ENCODE results near the gene KIF1A.

KIF1A gene

GRCh38 chr2:240777456-240778212, 42.4 kb downstream of the KIF1A start:
- FAIRE-seq, result no peak
- DNase-seq (ENCODE audit: extremely low spot score, insufficient read length, low read depth), result no peak

GRCh38 chr2:240775905-240776304, 44.1 kb downstream of the KIF1A start:
- FAIRE-seq, result no peak
- DNase-seq (ENCODE audit: extremely low spot score, insufficient read length, low read depth), result no peak

- no peak for FAIRE-seq
- no peak for DNase-seq (ENCODE audit: extremely low spot score, insufficient read length, low read depth)
Measured at GRCh38 chr2:240774856-240775255, 45.2 kb downstream of the KIF1A start.

- FAIRE-seq (no peak), DNase-seq (ENCODE audit: extremely low spot score, insufficient read length, low read depth) (no peak)
Measured at GRCh38 chr2:240769096-240769495, 50.9 kb downstream of the KIF1A start.

DNA sequence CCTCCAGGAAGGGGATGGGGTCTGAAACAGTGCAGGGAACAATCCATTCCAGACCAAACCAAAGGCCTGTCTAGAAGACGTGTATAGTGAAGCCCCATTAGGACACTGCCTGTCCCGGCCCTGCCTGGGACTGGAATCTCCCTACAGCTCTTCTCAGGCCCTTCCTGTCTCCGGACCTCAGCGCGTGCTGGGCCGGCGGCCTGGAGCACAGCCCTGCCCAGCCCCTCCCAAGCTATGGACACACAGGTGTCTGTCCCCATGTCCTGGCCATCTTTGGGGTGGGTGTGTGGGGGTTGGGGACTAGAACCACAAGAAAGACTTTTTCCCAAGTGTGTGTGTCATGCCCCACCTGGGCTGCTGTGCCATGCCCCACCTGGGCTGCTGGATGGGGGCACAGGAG, 51.8 kb downstream of the KIF1A start:
- DNase-seq (ENCODE audit: extremely low spot score, insufficient read length, low read depth) (no peak), FAIRE-seq (no peak)

- no peak for FAIRE-seq
- DNase-seq (ENCODE audit: extremely low spot score, insufficient read length, low read depth), result no peak
Measured at GRCh38 chr2:240767341-240767740, 52.7 kb downstream of the KIF1A start.

DNA sequence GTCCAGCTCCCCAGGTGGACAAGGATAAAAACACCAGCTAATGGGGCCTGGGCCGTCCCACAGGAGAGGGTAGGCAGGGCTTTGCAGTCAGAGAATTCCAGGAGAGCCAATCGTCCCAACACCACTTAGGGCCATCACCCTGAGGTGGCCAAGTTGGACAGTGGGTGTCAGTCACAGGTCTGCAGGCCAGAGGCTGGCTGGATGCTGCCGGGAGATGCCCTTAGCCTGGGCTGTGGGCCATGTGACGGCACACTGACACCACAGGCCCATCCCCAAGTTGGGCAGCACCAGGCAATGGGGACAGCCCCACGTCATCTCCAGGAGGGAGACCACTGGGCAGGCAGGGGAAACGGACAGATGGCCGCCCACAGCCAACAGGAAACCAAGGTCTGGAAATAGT, 53.9 kb downstream of the KIF1A start:
- FAIRE-seq (no peak), DNase-seq (ENCODE audit: extremely low spot score, insufficient read length, low read depth) (no peak)

DNA sequence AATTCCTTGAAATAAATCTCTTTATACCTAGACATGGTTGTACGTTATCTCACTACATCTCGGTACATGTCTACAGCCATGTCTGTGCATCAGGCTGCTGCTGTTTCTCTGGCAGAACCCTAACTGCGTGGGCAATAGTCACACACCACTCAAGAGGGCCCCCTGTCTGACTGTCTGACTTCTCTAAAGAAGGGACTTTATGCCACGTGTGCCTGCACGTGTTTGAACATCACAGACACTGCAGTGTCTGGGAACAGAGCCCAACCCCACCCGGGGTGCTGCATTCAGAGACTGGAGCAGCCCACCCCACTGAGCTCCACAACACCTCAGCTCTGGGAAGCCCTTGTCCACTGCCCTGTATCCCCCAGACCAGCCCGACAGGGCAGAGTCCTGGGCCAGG, 55.0 kb downstream of the KIF1A start:
- DNase-seq (ENCODE audit: extremely low spot score, insufficient read length, low read depth), result no peak
- no peak for FAIRE-seq

- no peak for DNase-seq (ENCODE audit: extremely low spot score, insufficient read length, low read depth)
- FAIRE-seq, result no peak
Measured at GRCh38 chr2:240764605-240765004, 55.4 kb downstream of the KIF1A start.

GRCh38 chr2:240762971-240763370, 57.0 kb downstream of the KIF1A start:
- FAIRE-seq (no peak), DNase-seq (ENCODE audit: extremely low spot score, insufficient read length, low read depth) (no peak)

DNA sequence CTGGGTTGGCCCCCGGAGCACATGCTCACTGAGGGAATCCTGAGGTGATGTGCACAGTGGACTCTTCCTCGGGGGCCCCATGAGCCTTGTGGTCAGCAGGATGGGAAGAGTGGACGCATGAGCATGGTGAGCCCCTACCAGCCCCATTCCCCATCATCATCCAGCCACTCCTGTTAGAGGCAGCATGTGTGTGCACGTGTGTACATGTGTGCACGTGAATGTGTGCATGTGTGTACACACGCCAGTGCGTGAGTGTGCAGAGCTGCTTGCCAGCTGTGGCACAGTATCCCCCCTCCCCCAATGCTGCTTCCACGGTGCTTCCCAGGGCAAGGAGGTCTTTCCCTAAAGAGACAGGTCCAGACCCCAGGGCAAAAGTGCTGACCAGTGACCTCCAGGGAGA, 57.8 kb downstream of the KIF1A start:
- FAIRE-seq, result no peak
- no peak for DNase-seq (ENCODE audit: extremely low spot score, insufficient read length, low read depth)

GRCh38 chr2:240760576-240761246, 59.3 kb downstream of the KIF1A start:
- FAIRE-seq, result no peak
- no peak for DNase-seq (ENCODE audit: extremely low spot score, insufficient read length, low read depth)

- no peak for DNase-seq (ENCODE audit: extremely low spot score, insufficient read length, low read depth)
- no peak for FAIRE-seq
Measured at GRCh38 chr2:240760121-240760520, 59.9 kb downstream of the KIF1A start.

- DNase-seq (ENCODE audit: extremely low spot score, insufficient read length, low read depth) (no peak), FAIRE-seq (no peak)
Measured at GRCh38 chr2:240759459-240759858, 60.6 kb downstream of the KIF1A start.

DNA sequence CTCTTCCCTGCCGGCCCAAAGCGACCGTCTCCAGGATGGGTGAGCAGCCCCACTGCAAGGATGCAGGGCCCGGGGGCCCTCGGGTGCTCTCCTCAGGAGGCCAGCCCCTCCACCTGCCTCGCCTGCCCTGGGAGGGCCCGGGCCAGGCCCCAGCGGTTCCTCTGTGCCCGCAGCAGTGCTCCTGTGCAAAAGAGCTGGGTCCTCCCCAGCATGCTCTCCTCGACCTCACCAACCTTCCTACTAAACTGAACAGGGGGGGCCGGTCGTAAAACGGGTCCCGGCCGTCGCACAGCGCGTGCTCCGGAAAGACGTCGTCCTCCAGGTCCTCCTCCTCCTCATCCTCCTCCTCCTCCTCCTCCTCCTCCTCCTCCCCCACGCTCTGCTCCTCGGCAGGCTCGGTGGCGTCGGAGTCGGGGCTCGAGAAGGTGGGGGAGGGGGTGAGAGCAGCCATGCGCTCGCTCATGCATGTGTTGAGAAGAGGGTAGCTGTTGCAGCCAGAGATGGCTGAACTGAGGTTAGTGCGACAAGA, 62.9 kb downstream of the KIF1A start:
- DNase-seq (ENCODE audit: extremely low spot score, insufficient read length, low read depth) (no peak), FAIRE-seq (no peak)

GRCh38 chr2:240752209-240752608, 67.8 kb downstream of the KIF1A start:
- FAIRE-seq, result no peak
- no peak for DNase-seq (ENCODE audit: extremely low spot score, insufficient read length, low read depth)

- DNase-seq (ENCODE audit: extremely low spot score, insufficient read length, low read depth) (no peak), FAIRE-seq (no peak)
Measured at GRCh38 chr2:240750409-240750808, 69.6 kb downstream of the KIF1A start.

DNA sequence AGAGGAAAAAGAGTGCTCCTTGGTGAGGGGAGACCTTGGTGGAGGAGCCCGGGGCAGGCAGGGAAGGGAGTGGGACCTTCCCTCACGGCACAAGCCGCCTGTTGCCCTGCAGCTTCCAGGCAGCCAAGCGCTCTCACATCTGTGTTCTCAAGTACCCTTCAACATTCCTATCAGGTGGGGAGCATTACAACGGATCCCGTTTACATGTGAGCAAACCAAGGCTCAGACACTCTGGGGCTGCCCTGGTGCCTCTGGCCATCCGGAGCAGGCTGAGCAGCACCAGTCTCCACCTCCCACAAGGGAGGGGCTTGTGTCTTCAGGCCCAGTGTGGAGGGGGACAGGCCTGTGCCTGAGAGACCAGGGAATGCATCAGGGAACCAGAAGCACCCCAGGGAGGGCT, 70.5 kb downstream of the KIF1A start:
- DNase-seq (ENCODE audit: extremely low spot score, insufficient read length, low read depth) (no peak), FAIRE-seq (no peak)

DNA sequence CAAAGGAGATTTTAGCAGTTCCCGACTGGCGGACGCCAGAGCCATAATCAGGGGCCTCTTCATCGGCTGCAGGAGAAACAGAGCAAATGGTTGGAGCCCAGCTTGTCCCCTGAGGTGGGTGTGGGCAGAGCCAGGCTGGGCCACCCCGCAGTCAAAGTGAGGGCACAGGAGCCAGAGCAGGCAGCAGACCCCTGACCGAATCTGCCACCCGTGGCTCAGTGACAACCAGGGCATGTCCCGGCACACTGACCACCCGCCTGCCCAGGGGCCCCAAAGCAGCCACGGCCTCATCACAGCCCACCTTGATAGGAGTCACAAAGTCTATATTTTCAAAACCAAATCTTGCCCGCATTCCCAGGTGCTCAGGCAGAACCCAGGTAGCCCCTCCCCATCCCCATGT, 72.8 kb downstream of the KIF1A start:
- FAIRE-seq (no peak), DNase-seq (ENCODE audit: extremely low spot score, insufficient read length, low read depth) (no peak)

DNA sequence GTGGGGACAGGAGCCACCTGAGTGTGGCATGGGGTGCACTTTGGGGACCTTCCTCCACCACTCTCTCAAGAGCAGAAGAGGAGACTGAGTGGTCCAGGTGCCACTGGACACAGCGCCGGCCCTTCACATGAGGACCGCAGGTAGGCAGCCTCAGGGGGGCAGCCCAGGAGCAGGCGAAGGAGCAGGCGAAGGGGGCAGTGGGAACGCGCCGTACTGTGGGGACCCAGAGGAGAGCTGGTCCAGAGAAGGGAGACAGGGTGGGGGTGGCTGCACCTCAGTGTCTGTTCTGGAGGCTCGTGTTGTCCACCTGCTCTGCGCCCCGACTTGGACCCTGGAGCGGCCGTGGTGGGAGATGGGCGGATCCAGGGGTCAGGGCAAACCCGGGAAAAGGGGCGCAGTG, 73.3 kb downstream of the KIF1A start:
- FAIRE-seq, result no peak
- no peak for DNase-seq (ENCODE audit: extremely low spot score, insufficient read length, low read depth)

GRCh38 chr2:240745962-240746361, 74.1 kb downstream of the KIF1A start:
- FAIRE-seq, result no peak
- DNase-seq (ENCODE audit: extremely low spot score, insufficient read length, low read depth), result no peak

- FAIRE-seq, result no peak
- no peak for DNase-seq (ENCODE audit: extremely low spot score, insufficient read length, low read depth)
Measured at GRCh38 chr2:240745456-240745855, 74.6 kb downstream of the KIF1A start.

Data from GM18507 (cell line).